HUES64 (cell line): ENCODE measurements around the gene SLC38A10.
A peak's percentile ranks its signal among the peaks of the same experiment; 100 is the strongest.

Source experiments
- H3K27ac ChIP-seq: 2 replicates; pipeline ENCODE4 v1.7.0; 2013; ENCODE audit warnings: low read depth, low read length, inconsistent platforms
- H3K27me3 ChIP-seq: 2 replicates; pipeline ENCODE4 v1.6.1; 2013; ENCODE audit warnings: mild to moderate bottlenecking, low read length; ENCODE audit not compliant: insufficient read depth
- H3K36me3 ChIP-seq: 2 replicates; pipeline ENCODE4 v1.6.1; 2013; ENCODE audit warnings: mild to moderate bottlenecking, low read length; ENCODE audit not compliant: insufficient read depth
- H3K4me1 ChIP-seq: 2 replicates; pipeline ENCODE4 v1.6.1; 2013; ENCODE audit warnings: mild to moderate bottlenecking, low read length, moderate library complexity; ENCODE audit not compliant: insufficient read depth
- H3K4me3 ChIP-seq: 2 replicates; pipeline ENCODE4 v1.5.1; 2013; ENCODE audit warnings: mild to moderate bottlenecking, low read length, moderate library complexity
- H3K9ac ChIP-seq: 2 replicates; pipeline ENCODE4 v1.6.1; 2013; ENCODE audit warnings: mild to moderate bottlenecking, low read depth, low read length
- H3K9me3 ChIP-seq: 2 replicates; pipeline ENCODE4 v1.6.1; 2013; ENCODE audit warnings: low read depth, low read length; ENCODE audit not compliant: insufficient read depth
- WGBS: fragments of 150-250, 120-280 bp; methylation state at CpG from one replicate; pipeline ENCODE4 v1.1.7; 2013; ENCODE audit warnings: missing lambda C conversion rate; 5-methylcytosine and 5-hydroxymethylcytosine counted together

SLC38A10 gene

GRCh38 chr17:81329927-81330883, 35.1 kb upstream of the SLC38A10 start:
- H3K9ac ChIP-seq, result no peak overlapping the region; the same call in 1 of the 2 replicates

GRCh38 chr17:81328978-81329926, 34.1 kb upstream of the SLC38A10 start:
- Histone ChIP-seq H3K9ac (peak overlapping the region; percentile 33; the same call in 1 of the 2 replicates), H3K27me3 (no peaks in the 10 kb centered on the region), H3K36me3 (no peaks in the 10 kb centered on the region), H3K9me3 (no peaks in the 10 kb centered on the region), H3K27ac (peak overlapping the region; percentile 28; the same call in 1 of the 2 replicates), H3K4me3 (no peak overlapping the region), H3K4me1 (peaks cover 20% of the 10 kb centered on the region)
- WGBS, result 40% methylated on average over 24 of the region's 28 CpGs

More at GRCh38 chr17:81329927-81330883, 35.1 kb upstream of the SLC38A10 start:
- Histone ChIP-seq H3K4me3 (no peak overlapping the region), H3K36me3 (no peaks in the 10 kb centered on the region), H3K27me3 (no peaks in the 10 kb centered on the region), H3K9me3 (no peaks in the 10 kb centered on the region), H3K27ac (peak overlapping the region; percentile 28; the same call in 1 of the 2 replicates), H3K4me1 (peaks cover 20% of the 10 kb centered on the region)
- 70% methylated on average over 23 of the region's 23 CpGs for WGBS

GRCh38 chr17:81328489-81328888, 33.4 kb upstream of the SLC38A10 start:
- H3K9ac ChIP-seq, result no peak overlapping the region
- WGBS, result 73% methylated on average over 14 of the region's 14 CpGs
- no peak overlapping the region for H3K4me3 ChIP-seq
- no peaks in the 10 kb centered on the region for H3K9me3 ChIP-seq
- H3K4me1 ChIP-seq, result peaks cover 20% of the 10 kb centered on the region
- H3K27ac ChIP-seq, result no peak overlapping the region
- no peaks in the 10 kb centered on the region for H3K36me3 ChIP-seq
- no peaks in the 10 kb centered on the region for H3K27me3 ChIP-seq

GRCh38 chr17:81325714-81326358, 30.7 kb upstream of the SLC38A10 start:
- 83% methylated on average over 13 of the region's 14 CpGs for WGBS
- no peak overlapping the region for H3K9ac ChIP-seq
- no peak overlapping the region for H3K4me3 ChIP-seq
- H3K36me3 ChIP-seq, result no peaks in the 10 kb centered on the region
- no peaks in the 10 kb centered on the region for H3K9me3 ChIP-seq
- no peak overlapping the region for H3K27ac ChIP-seq
- H3K27me3 ChIP-seq, result no peaks in the 10 kb centered on the region
- peaks cover 16% of the 10 kb centered on the region for H3K4me1 ChIP-seq

GRCh38 chr17:81324851-81325713, 30.0 kb upstream of the SLC38A10 start:
- Histone ChIP-seq H3K9ac (no peak overlapping the region), H3K4me3 (no peak overlapping the region), H3K27me3 (no peaks in the 10 kb centered on the region), H3K36me3 (no peaks in the 10 kb centered on the region), H3K9me3 (no peaks in the 10 kb centered on the region), H3K4me1 (peaks cover 10% of the 10 kb centered on the region), H3K27ac (no peak overlapping the region)
- WGBS, result 91% methylated on average over 22 of the region's 22 CpGs

- WGBS, result 90% methylated on average over 17 of the region's 17 CpGs
- Histone ChIP-seq H3K4me1 (peaks cover 3% of the 10 kb centered on the region; the same call in 1 of the 2 replicates), H3K9ac (no peak overlapping the region)
These were observed 29.2 kb upstream of the SLC38A10 start for GRCh38 chr17:81324177-81324850.

GRCh38 chr17:81323411-81323868, 28.3 kb upstream of the SLC38A10 start:
- H3K27me3 ChIP-seq, result no peaks in the 10 kb centered on the region
- 94% methylated on average over 20 of the region's 20 CpGs for WGBS
- no peak overlapping the region for H3K9ac ChIP-seq

More at GRCh38 chr17:81324177-81324850, 29.2 kb upstream of the SLC38A10 start:
- no peak overlapping the region for H3K4me3 ChIP-seq
- H3K27me3 ChIP-seq, result no peaks in the 10 kb centered on the region
- no peak overlapping the region for H3K27ac ChIP-seq
- no peaks in the 10 kb centered on the region for H3K9me3 ChIP-seq
- no peaks in the 10 kb centered on the region for H3K36me3 ChIP-seq

GRCh38 chr17:81323083-81323369, 27.9 kb upstream of the SLC38A10 start:
- H3K27ac ChIP-seq, result no peak overlapping the region
- H3K9ac ChIP-seq, result no peak overlapping the region

More at GRCh38 chr17:81323411-81323868, 28.3 kb upstream of the SLC38A10 start:
- Histone ChIP-seq H3K9me3 (no peaks in the 10 kb centered on the region), H3K27ac (no peak overlapping the region), H3K4me3 (no peak overlapping the region), H3K4me1 (no peaks in the 10 kb centered on the region), H3K36me3 (no peaks in the 10 kb centered on the region)

GRCh38 chr17:81322271-81323082, 27.4 kb upstream of the SLC38A10 start:
- H3K27me3 ChIP-seq, result no peaks in the 10 kb centered on the region
- H3K36me3 ChIP-seq, result no peaks in the 10 kb centered on the region
- no peak overlapping the region for H3K9ac ChIP-seq
- H3K9me3 ChIP-seq, result no peaks in the 10 kb centered on the region
- H3K4me1 ChIP-seq, result peaks cover 6% of the 10 kb centered on the region; the same call in 1 of the 2 replicates
- no peak overlapping the region for H3K4me3 ChIP-seq
- WGBS, result 93% methylated on average over 34 of the region's 34 CpGs
- H3K27ac ChIP-seq, result no peak overlapping the region

More at GRCh38 chr17:81323083-81323369, 27.9 kb upstream of the SLC38A10 start:
- no peaks in the 10 kb centered on the region for H3K9me3 ChIP-seq
- H3K36me3 ChIP-seq, result no peaks in the 10 kb centered on the region
- 89% methylated on average over 10 of the region's 10 CpGs for WGBS
- no peak overlapping the region for H3K4me3 ChIP-seq
- peaks cover 2% of the 10 kb centered on the region; the same call in 1 of the 2 replicates for H3K4me1 ChIP-seq
- H3K27me3 ChIP-seq, result no peaks in the 10 kb centered on the region
